HG02588 (cell line): ENCODE measurements around the gene MTRF1L.

Experiments used
- ATAC-seq: cut with Tn5 transposase; IDR thresholded peaks from one replicate; pipeline ENCODE4 v1.9.1; 2021; ENCODE audit warnings: mild to moderate bottlenecking, moderate library complexity; ENCODE audit not compliant: unreplicated experiment

Gene MTRF1L

GRCh38 chr6:153002613-153003365, at the start of gene MTRF1L:
MTRF1L (minus strand) TSS chr6:153002709; CDS start chr6:153002685, 24 bp downstream.
- ATAC-seq: peak; percentile 95

GRCh38 chr6:153051801-153052200, 49.3 kb upstream of the MTRF1L start:
- ATAC-seq: no peak

- no peak for ATAC-seq
Observed at GRCh38 chr6:153048631-153049030, 46.1 kb upstream of the MTRF1L start.

GRCh38 chr6:153047386-153047785, 44.9 kb upstream of the MTRF1L start:
- no peak for ATAC-seq

- no peak for ATAC-seq
Observed at GRCh38 chr6:153045271-153045670, 42.8 kb upstream of the MTRF1L start.

GRCh38 chr6:153044295-153044694, 41.8 kb upstream of the MTRF1L start:
- no peak for ATAC-seq

- no peak for ATAC-seq
Observed at GRCh38 chr6:153043719-153044118, 41.2 kb upstream of the MTRF1L start.

GRCh38 chr6:153038378-153039057, 36.0 kb upstream of the MTRF1L start:
- no peak for ATAC-seq

GRCh38 chr6:153034139-153034538, 31.6 kb upstream of the MTRF1L start:
- ATAC-seq: no peak

- ATAC-seq: no peak
Observed at GRCh38 chr6:153032255-153032882, 29.9 kb upstream of the MTRF1L start.

GRCh38 chr6:153031335-153031955, 28.9 kb upstream of the MTRF1L start:
- ATAC-seq: no peak

GRCh38 chr6:153028963-153029362, 26.5 kb upstream of the MTRF1L start:
- ATAC-seq: no peak

- ATAC-seq: no peak
Observed at GRCh38 chr6:153028286-153028685, 25.8 kb upstream of the MTRF1L start.

- ATAC-seq: no peak
Observed at GRCh38 chr6:153027480-153027879, 25.0 kb upstream of the MTRF1L start.

GRCh38 chr6:153024709-153025017, 22.2 kb upstream of the MTRF1L start:
- ATAC-seq: no peak

GRCh38 chr6:153023977-153024708, 21.6 kb upstream of the MTRF1L start:
- ATAC-seq: peak; percentile 100

- ATAC-seq: no peak
Observed at GRCh38 chr6:153018355-153018754, 15.8 kb upstream of the MTRF1L start.

- ATAC-seq: no peak
Observed at GRCh38 chr6:153016846-153017245, 14.3 kb upstream of the MTRF1L start.

GRCh38 chr6:153015094-153015640, 12.7 kb upstream of the MTRF1L start:
- no peak for ATAC-seq

GRCh38 chr6:153013438-153013837, 10.9 kb upstream of the MTRF1L start:
- no peak for ATAC-seq

GRCh38 chr6:153012856-153013255, 10.3 kb upstream of the MTRF1L start:
- no peak for ATAC-seq
